Smooth muscle cell (in vitro differentiated cells): ENCODE measurements around the gene TDRD6. TPM values are rescaled to one million over a fixed set of nuclear protein-coding genes. Genes with fewer than 3 reads are reported as not detected.

Experiments
- DNase-seq: peaks from one replicate; lab custom pipeline; 2025; ENCODE audit not compliant: unreplicated experiment; lab: John Stamatoyannopoulos, UW
- H2AFZ ChIP-seq: fragments of 200-600 bp; sonication (generic); 2 replicates; pipeline ENCODE4 v1.6.0; 2016; ENCODE audit warnings: antibody characterized with exemption, low read depth, mild to moderate bottlenecking
- H3F3A ChIP-seq: fragments of 200-600 bp; sonication (generic); 2 replicates; pipeline ENCODE4 v1.6.0; 2017; ENCODE audit warnings: antibody characterized with exemption, low read depth
- H3K27ac ChIP-seq: fragments of 200-600 bp; sonication (generic); 2 replicates; pipeline ENCODE4 v1.5.1; 2016; ENCODE audit warnings: low read depth, mild to moderate bottlenecking
- H3K27me3 ChIP-seq: fragments of 200-600 bp; sonication (generic); 2 replicates; pipeline ENCODE4 v1.6.1; 2016; ENCODE audit warnings: low read depth, mild to moderate bottlenecking
- H3K36me3 ChIP-seq: fragments of 200-600 bp; sonication (generic); 2 replicates; pipeline ENCODE4 v1.5.1; 2016; ENCODE audit warnings: low read depth
- H3K4me1 ChIP-seq: fragments of 200-600 bp; sonication (generic); 2 replicates; pipeline ENCODE4 v1.5.1; 2016; ENCODE audit warnings: low read depth
- H3K4me2 ChIP-seq: fragments of 200-600 bp; sonication (generic); 2 replicates; pipeline ENCODE4 v1.6.0; 2016; ENCODE audit warnings: mild to moderate bottlenecking
- H3K4me3 ChIP-seq: fragments of 200-600 bp; sonication (generic); 2 replicates; pipeline ENCODE4 v1.5.1; 2016; ENCODE audit warnings: mild to moderate bottlenecking
- H3K79me2 ChIP-seq: fragments of 200-600 bp; sonication (generic); 2 replicates; pipeline ENCODE4 v1.6.0; 2016; ENCODE audit warnings: low read depth, mild to moderate bottlenecking
- H3K9ac ChIP-seq: fragments of 200-600 bp; sonication (generic); 2 replicates; pipeline ENCODE4 v1.6.0; 2016; ENCODE audit warnings: low read depth
- H3K9me3 ChIP-seq: fragments of 200-600 bp; sonication (generic); replicated peaks from 2 replicates; pipeline ENCODE4 v1.5.1; 2016; ENCODE audit warnings: low read depth
- H4K20me1 ChIP-seq: fragments of 200-600 bp; sonication (generic); 2 replicates; pipeline ENCODE4 v1.6.0; 2016; ENCODE audit warnings: low read depth
- WGBS: methylation state at CpG from one replicate; pipeline ENCODE4 v1.1.7; 2016; ENCODE audit warnings: low lambda C conversion rate; 5-methylcytosine and 5-hydroxymethylcytosine counted together
- polyA plus RNA-seq: library from polyadenylated mRNA; unstranded; fragments of >200 nt; fragmentation: Nextera tagmentation; extraction: Ambion mirVana; gene quantifications from 2 replicates; pipeline ENCODE4 v1.2.1, GENCODE V29; 2016
- total RNA-seq: library from RNA; depleted of rRNA; stranded (reverse); fragments of >200 nt; gene quantifications from 2 replicates; pipeline ENCODE4 v1.2.3, GENCODE V29; 2014
- TF ChIP-seq, protein P1 (sequence below): fragments of 200-600 bp; sonication (generic); IDR thresholded peaks from 2 replicates; pipeline ENCODE4 v1.5.1; 2017; ENCODE audit warnings: borderline replicate concordance, mild to moderate bottlenecking, antibody characterized with exemption; ENCODE audit not compliant: insufficient read depth, poor library complexity, severe bottlenecking

The TDRD6 gene
- total RNA-seq (under 0.01 TPM in 1 of 2 replicates, not detected in the other), polyA plus RNA-seq (not detected in 2 replicates)

- WGBS = 98% methylated on average over 38 of the region's 41 CpGs
Observed at GRCh38 chr6:46687619-46688097, at the start of gene TDRD6. Gene TDRD6 (plus strand): TSS chr6:46687885. CDS start chr6:46688129, 244 bp downstream.

DNA sequence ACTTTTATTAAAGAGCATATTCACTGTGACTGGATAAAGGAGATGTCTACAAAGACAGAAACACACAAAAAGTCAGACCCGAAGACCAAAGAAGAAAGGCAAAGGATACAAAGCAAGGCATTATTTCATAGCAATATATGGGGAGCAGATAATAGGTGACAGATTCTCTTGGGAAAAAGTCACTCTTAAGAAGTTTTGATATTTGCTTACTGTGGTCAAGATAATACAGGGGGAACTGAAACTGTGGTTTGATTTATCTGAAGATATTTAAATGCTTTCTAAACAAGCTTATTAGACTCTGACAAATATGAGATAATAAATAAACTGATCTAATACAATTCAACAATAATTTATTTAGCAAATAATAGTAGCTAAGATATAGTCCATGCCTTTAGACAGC is 49.8 kb upstream of the TDRD6 start:
- H3K27me3 ChIP-seq = no peaks in the 10 kb centered on the region
- H3K9me3 ChIP-seq = no peaks in the 10 kb centered on the region
- H3K79me2 ChIP-seq = no peaks in the 10 kb centered on the region
- TF ChIP-seq, protein P1, sequence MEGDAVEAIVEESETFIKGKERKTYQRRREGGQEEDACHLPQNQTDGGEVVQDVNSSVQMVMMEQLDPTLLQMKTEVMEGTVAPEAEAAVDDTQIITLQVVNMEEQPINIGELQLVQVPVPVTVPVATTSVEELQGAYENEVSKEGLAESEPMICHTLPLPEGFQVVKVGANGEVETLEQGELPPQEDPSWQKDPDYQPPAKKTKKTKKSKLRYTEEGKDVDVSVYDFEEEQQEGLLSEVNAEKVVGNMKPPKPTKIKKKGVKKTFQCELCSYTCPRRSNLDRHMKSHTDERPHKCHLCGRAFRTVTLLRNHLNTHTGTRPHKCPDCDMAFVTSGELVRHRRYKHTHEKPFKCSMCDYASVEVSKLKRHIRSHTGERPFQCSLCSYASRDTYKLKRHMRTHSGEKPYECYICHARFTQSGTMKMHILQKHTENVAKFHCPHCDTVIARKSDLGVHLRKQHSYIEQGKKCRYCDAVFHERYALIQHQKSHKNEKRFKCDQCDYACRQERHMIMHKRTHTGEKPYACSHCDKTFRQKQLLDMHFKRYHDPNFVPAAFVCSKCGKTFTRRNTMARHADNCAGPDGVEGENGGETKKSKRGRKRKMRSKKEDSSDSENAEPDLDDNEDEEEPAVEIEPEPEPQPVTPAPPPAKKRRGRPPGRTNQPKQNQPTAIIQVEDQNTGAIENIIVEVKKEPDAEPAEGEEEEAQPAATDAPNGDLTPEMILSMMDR = no peak
- H3K27ac ChIP-seq = peak overlapping the region; percentile 7
- no peak overlapping the region for H3K4me2 ChIP-seq
- no peaks in the 10 kb centered on the region for H3K36me3 ChIP-seq
- WGBS = 89% methylated on average over 1 of the region's 1 CpG
- no peak overlapping the region for H2AFZ ChIP-seq
- no peaks in the 10 kb centered on the region for H3F3A ChIP-seq
- H4K20me1 ChIP-seq = no peaks in the 10 kb centered on the region
- H3K9ac ChIP-seq = no peak overlapping the region
- no peak for DNase-seq
- no peak overlapping the region for H3K4me3 ChIP-seq
- no peaks in the 10 kb centered on the region for H3K4me1 ChIP-seq

More at GRCh38 chr6:46687619-46688097, at the start of gene TDRD6:
- Histone ChIP-seq H3K9ac (no peak within 1 kb of the TSS), H3K4me1 (no peaks in the 10 kb centered on the region), H3K27me3 (peaks cover 20% of the 10 kb centered on the region), H3F3A (no peaks in the 10 kb centered on the region), H4K20me1 (no peaks in the 10 kb centered on the region), H3K79me2 (no peaks in the 10 kb centered on the region), H2AFZ (no peak within 1 kb of the TSS), H3K27ac (no peak within 1 kb of the TSS), H3K9me3 (no peaks in the 10 kb centered on the region), H3K4me2 (no peak within 1 kb of the TSS), H3K4me3 (no peak within 1 kb of the TSS), H3K36me3 (no peaks in the 10 kb centered on the region)
- no peak for DNase-seq
- TF ChIP-seq, protein P1 = no peak

GRCh38 chr6:46638650-46639049 is 49.0 kb upstream of the TDRD6 start:
- TF ChIP-seq, protein P1 = no peak
- 71% methylated on average over 2 of the region's 2 CpGs for WGBS

More at GRCh38 chr6:46638650-46639049, 49.0 kb upstream of the TDRD6 start:
- Histone ChIP-seq H3K27me3 (no peaks in the 10 kb centered on the region), H3K4me2 (no peak overlapping the region), H3K79me2 (no peaks in the 10 kb centered on the region), H4K20me1 (no peaks in the 10 kb centered on the region), H3F3A (no peaks in the 10 kb centered on the region), H3K9me3 (no peaks in the 10 kb centered on the region), H2AFZ (no peak overlapping the region), H3K9ac (no peak overlapping the region), H3K4me1 (no peaks in the 10 kb centered on the region), H3K4me3 (no peak overlapping the region), H3K36me3 (no peaks in the 10 kb centered on the region), H3K27ac (peak overlapping the region; percentile 73)
- DNase-seq = no peak
